Mesenchymal stem cell (in vitro differentiated cells and primary cell): ENCODE results near the gene SORCS1.

Experiments used
- DNase-seq: peaks from one replicate; pipeline ENCODE4 v3.0.0-alpha.2; 2013
- H2AFZ ChIP-seq: one replicate; pipeline ENCODE4 v1.6.1; 2013; ENCODE audit warnings: low read depth, mild to moderate bottlenecking, control low read depth, inconsistent platforms, low read length, moderate library complexity
- H2AK5ac ChIP-seq: 2 replicates; pipeline ENCODE4 v1.6.1; 2013; ENCODE audit warnings: low read length, moderate library complexity, mild to moderate bottlenecking, inconsistent platforms; ENCODE audit not compliant: severe bottlenecking
- H2BK120ac ChIP-seq: one replicate; pipeline ENCODE4 v1.6.1; 2013; ENCODE audit warnings: low read depth, mild to moderate bottlenecking, inconsistent platforms, low read length, moderate library complexity
- H2BK12ac ChIP-seq, 2 experiments: one replicate each; pipeline ENCODE4 v1.6.1; 2013; ENCODE audit warnings: inconsistent platforms in 2 of 2, low read length in 2 of 2, mild to moderate bottlenecking in 2 of 2, moderate library complexity in 2 of 2, control low read depth in 1 of 2
- H2BK15ac ChIP-seq: one replicate; pipeline ENCODE4 v1.6.1; 2013; ENCODE audit warnings: mild to moderate bottlenecking, low read depth, inconsistent platforms; ENCODE audit not compliant: poor library complexity, severe bottlenecking
- H2BK5ac ChIP-seq: 2 replicates; pipeline ENCODE4 v1.6.1; 2013; ENCODE audit warnings: low read depth, mild to moderate bottlenecking, low read length, control low read depth, inconsistent platforms; ENCODE audit not compliant: poor library complexity, severe bottlenecking
- H3K14ac ChIP-seq, 2 experiments: one replicate each; pipeline ENCODE4 v1.6.1; 2013; ENCODE audit warnings: inconsistent platforms in 2 of 2, low read length in 2 of 2, control low read depth in 1 of 2, mild to moderate bottlenecking in 1 of 2, moderate library complexity in 1 of 2
- H3K18ac ChIP-seq, 2 experiments: one replicate each; pipeline ENCODE4 v1.6.1; 2013; ENCODE audit warnings: inconsistent platforms in 2 of 2, low read length in 2 of 2, control low read depth in 1 of 2, low read depth in 1 of 2, mild to moderate bottlenecking in 1 of 2
- H3K23ac ChIP-seq, 2 experiments: one replicate each; pipeline ENCODE4 v1.6.1; 2013; ENCODE audit warnings: inconsistent platforms in 2 of 2, low read length in 2 of 2, mild to moderate bottlenecking in 2 of 2, moderate library complexity in 2 of 2, control low read depth in 1 of 2
- H3K27ac ChIP-seq: 2 replicates; pipeline ENCODE4 v1.5.1; 2013; ENCODE audit warnings: mild to moderate bottlenecking, moderate library complexity, low read length, control low read depth, inconsistent platforms; ENCODE audit not compliant: poor library complexity, severe bottlenecking
- H3K27me3 ChIP-seq, 2 experiments: 2 replicates each; pipeline versions ENCODE4 v1.6.1 to v1.7.0; 2013; ENCODE audit warnings: low read length in 2 of 2, mild to moderate bottlenecking in 2 of 2, moderate library complexity in 2 of 2, control low read depth in 1 of 2, inconsistent platforms in 1 of 2; ENCODE audit not compliant: control insufficient read depth in 1 of 2, insufficient read depth in 1 of 2
- H3K36me3 ChIP-seq, 2 experiments: 2 replicates each; pipeline versions ENCODE4 v1.6.1 to v1.7.0; 2013; ENCODE audit warnings: low read length in 2 of 2, control low read depth in 1 of 2, inconsistent platforms in 1 of 2, low read depth in 1 of 2, mild to moderate bottlenecking in 1 of 2; ENCODE audit not compliant: insufficient read depth in 2 of 2, control insufficient read depth in 1 of 2
- H3K4ac ChIP-seq, 2 experiments: one replicate each; pipeline ENCODE4 v1.6.1; 2013; ENCODE audit warnings: inconsistent platforms in 2 of 2, low read length in 2 of 2, mild to moderate bottlenecking in 2 of 2, moderate library complexity in 2 of 2, control low read depth in 1 of 2, low read depth in 1 of 2
- H3K4me1 ChIP-seq: 2 replicates; pipeline ENCODE4 v1.6.1; 2013; ENCODE audit warnings: low read depth, low read length, control low read depth; ENCODE audit not compliant: control insufficient read depth, insufficient read depth
- H3K4me2 ChIP-seq: 2 replicates; pipeline ENCODE4 v1.6.1; 2013; ENCODE audit warnings: low read length, mild to moderate bottlenecking, inconsistent platforms; ENCODE audit not compliant: poor library complexity, severe bottlenecking
- H3K4me3 ChIP-seq, 2 experiments: 2 replicates each; pipeline versions ENCODE4 v1.5.1 to v1.7.0; 2013; ENCODE audit warnings: low read length in 2 of 2, mild to moderate bottlenecking in 2 of 2, control low read depth in 1 of 2, low read depth in 1 of 2; ENCODE audit not compliant: insufficient read depth in 1 of 2
- H3K79me1 ChIP-seq: replicated peaks from 2 replicates; pipeline ENCODE4 v1.6.1; 2013; ENCODE audit warnings: mild to moderate bottlenecking, control low read depth, low read length, inconsistent platforms; ENCODE audit not compliant: poor library complexity, severe bottlenecking
- H3K9ac ChIP-seq: 2 replicates; pipeline ENCODE4 v1.7.0; 2013; ENCODE audit warnings: mild to moderate bottlenecking, low read length, moderate library complexity
- H3K9me3 ChIP-seq: 2 replicates; pipeline ENCODE4 v1.7.0; 2013; ENCODE audit warnings: mild to moderate bottlenecking, low read length; ENCODE audit not compliant: control insufficient read depth
- H4K8ac ChIP-seq: one replicate; pipeline ENCODE4 v1.6.1; 2013; ENCODE audit warnings: inconsistent platforms, mild to moderate bottlenecking, low read length, moderate library complexity
- H4K91ac ChIP-seq: one replicate; pipeline ENCODE4 v1.6.1; 2013; ENCODE audit warnings: mild to moderate bottlenecking, low read length, inconsistent platforms
- WGBS: methylation state at CpG from one replicate; pipeline ENCODE4 v1.1.7; 2013; ENCODE audit warnings: mixed read lengths; 5-methylcytosine and 5-hydroxymethylcytosine counted together

Gene SORCS1

GRCh38 chr10:106877574-106877973 lies 286.9 kb downstream of the SORCS1 start:
- no peak for DNase-seq
- H2BK5ac ChIP-seq: no peak overlapping the region
- 75% methylated on average over 4 of the region's 5 CpGs for WGBS

GRCh38 chr10:106874604-106874889 lies 290.0 kb downstream of the SORCS1 start:
- Histone ChIP-seq H3K14ac (no peak overlapping the region), H2AK5ac (no peak overlapping the region), H4K8ac (no peak overlapping the region), H2BK15ac (no peak overlapping the region), H2AFZ (no peak overlapping the region), H2BK12ac (no peak overlapping the region), H3K4me2 (no peak overlapping the region), H2BK120ac (no peak overlapping the region), H3K27me3 (no peaks in the 10 kb centered on the region), H3K4ac (no peak overlapping the region), H2BK5ac (no peak overlapping the region), H4K91ac (no peak overlapping the region), H3K4me1 (no peaks in the 10 kb centered on the region), H3K23ac (no peak overlapping the region), H3K9ac (no peak overlapping the region), H3K36me3 (no peaks in the 10 kb centered on the region), H3K27ac (no peak overlapping the region), H3K18ac (no peak overlapping the region), H3K9me3 (no peaks in the 10 kb centered on the region), H3K4me3 (no peak overlapping the region), H3K79me1 (no peaks in the 10 kb centered on the region)
- no peak for DNase-seq
- WGBS: 61% methylated on average over 2 of the region's 2 CpGs

More at GRCh38 chr10:106877574-106877973, 286.9 kb downstream of the SORCS1 start:
- Histone ChIP-seq H3K36me3 (no peaks in the 10 kb centered on the region), H3K4ac (no peak overlapping the region), H3K4me3 (no peak overlapping the region), H3K4me1 (no peaks in the 10 kb centered on the region), H2AK5ac (no peak overlapping the region), H2BK120ac (no peak overlapping the region), H3K79me1 (no peaks in the 10 kb centered on the region), H4K8ac (no peak overlapping the region), H3K27ac (no peak overlapping the region), H3K9me3 (peaks cover 7% of the 10 kb centered on the region), H2AFZ (no peak overlapping the region), H2BK12ac (no peak overlapping the region), H3K14ac (no peak overlapping the region), H4K91ac (no peak overlapping the region), H2BK15ac (no peak overlapping the region), H3K4me2 (no peak overlapping the region), H3K18ac (no peak overlapping the region), H3K9ac (no peak overlapping the region), H3K23ac (no peak overlapping the region), H3K27me3 (no peaks in the 10 kb centered on the region)

- Histone ChIP-seq H2BK15ac (no peak overlapping the region), H3K4me2 (no peak overlapping the region), H3K18ac (no peak overlapping the region), H2AK5ac (no peak overlapping the region), H3K4ac (no peak overlapping the region), H2BK120ac (no peak overlapping the region), H4K91ac (no peak overlapping the region), H2AFZ (no peak overlapping the region), H4K8ac (no peak overlapping the region), H3K36me3 (no peaks in the 10 kb centered on the region), H3K27me3 (no peaks in the 10 kb centered on the region), H2BK12ac (no peak overlapping the region), H2BK5ac (no peak overlapping the region), H3K9me3 (no peaks in the 10 kb centered on the region), H3K4me1 (no peaks in the 10 kb centered on the region), H3K23ac (no peak overlapping the region), H3K27ac (no peak overlapping the region), H3K9ac (no peak overlapping the region), H3K79me1 (no peaks in the 10 kb centered on the region), H3K14ac (no peak overlapping the region), H3K4me3 (no peak overlapping the region)
- DNase-seq: no peak
- WGBS: 66% methylated on average over 5 of the region's 5 CpGs
Observed at GRCh38 chr10:106873770-106874603, 290.5 kb downstream of the SORCS1 start.

- Histone ChIP-seq H2BK15ac (no peak overlapping the region), H3K4ac (no peak overlapping the region), H2BK12ac (no peak overlapping the region), H3K4me1 (no peaks in the 10 kb centered on the region), H3K79me1 (no peaks in the 10 kb centered on the region), H3K14ac (no peak overlapping the region), H3K4me3 (no peak overlapping the region), H3K9me3 (no peaks in the 10 kb centered on the region), H2BK5ac (no peak overlapping the region), H4K91ac (no peak overlapping the region), H4K8ac (no peak overlapping the region), H2AK5ac (no peak overlapping the region), H3K27ac (no peak overlapping the region), H3K36me3 (no peaks in the 10 kb centered on the region), H2BK120ac (no peak overlapping the region), H3K9ac (no peak overlapping the region), H3K27me3 (no peaks in the 10 kb centered on the region), H2AFZ (no peak overlapping the region), H3K23ac (no peak overlapping the region), H3K18ac (no peak overlapping the region), H3K4me2 (no peak overlapping the region)
- WGBS: 84% methylated on average over 2 of the region's 2 CpGs
- DNase-seq: no peak
Observed at GRCh38 chr10:106872176-106872575, 292.3 kb downstream of the SORCS1 start.
